Measurements from ENCODE around the gene TPM4.

TPM4 gene

DNA sequence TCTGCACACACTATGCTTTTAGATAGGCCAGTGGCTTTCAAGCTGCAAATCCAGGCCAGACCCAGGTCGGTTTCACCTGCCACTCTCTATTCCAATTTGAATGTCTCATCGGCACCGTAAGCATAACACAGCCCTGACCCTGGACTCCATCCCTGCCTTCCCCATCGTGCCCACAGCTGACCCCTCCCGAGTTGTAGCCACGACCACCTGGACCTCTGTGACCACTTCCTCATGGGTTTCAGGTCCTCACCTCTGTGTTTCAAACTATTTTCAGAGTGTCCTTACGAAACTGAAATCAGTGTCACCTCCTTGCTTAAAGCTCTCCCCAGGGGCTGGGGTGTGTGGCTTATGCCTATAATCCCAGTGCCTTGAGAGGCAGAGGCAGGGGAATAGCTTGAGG lies 58.2 kb downstream of the TPM4 start:
- DNase-seq, result no peak

DNA sequence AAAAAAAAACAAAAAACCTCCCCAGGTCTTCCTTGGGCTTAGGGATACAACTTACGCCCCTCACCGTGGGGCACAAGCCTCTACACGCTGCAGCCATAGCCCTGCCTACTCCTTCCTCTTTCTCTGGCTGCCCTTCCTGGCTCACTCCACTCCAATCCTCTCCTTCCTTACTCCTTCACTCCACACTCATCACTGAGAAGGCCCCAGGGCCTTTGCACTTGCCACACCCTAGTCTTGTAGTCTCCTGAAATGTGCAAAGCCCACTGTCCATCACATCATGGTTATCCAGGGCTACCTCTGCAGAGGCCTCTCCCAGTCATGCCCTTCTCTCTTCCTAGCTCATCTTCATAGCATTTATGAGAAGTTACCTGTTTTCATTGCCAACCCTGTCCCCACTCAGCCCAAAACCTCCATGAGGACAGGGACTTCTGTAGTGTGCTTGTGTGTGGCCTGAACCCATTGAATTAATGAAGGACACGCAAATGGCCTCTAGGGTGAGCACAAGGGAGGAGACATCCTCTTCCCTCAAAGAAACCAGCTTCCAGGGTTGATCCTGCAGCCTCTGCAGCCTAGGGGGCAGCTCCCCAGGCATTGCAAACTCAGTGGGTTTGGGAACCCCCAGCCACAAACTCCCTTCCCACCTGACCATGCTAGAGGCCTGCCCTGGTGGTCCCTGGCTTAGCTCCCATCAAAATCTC lies 59.3 kb downstream of the TPM4 start:
- no peak for DNase-seq

DNA sequence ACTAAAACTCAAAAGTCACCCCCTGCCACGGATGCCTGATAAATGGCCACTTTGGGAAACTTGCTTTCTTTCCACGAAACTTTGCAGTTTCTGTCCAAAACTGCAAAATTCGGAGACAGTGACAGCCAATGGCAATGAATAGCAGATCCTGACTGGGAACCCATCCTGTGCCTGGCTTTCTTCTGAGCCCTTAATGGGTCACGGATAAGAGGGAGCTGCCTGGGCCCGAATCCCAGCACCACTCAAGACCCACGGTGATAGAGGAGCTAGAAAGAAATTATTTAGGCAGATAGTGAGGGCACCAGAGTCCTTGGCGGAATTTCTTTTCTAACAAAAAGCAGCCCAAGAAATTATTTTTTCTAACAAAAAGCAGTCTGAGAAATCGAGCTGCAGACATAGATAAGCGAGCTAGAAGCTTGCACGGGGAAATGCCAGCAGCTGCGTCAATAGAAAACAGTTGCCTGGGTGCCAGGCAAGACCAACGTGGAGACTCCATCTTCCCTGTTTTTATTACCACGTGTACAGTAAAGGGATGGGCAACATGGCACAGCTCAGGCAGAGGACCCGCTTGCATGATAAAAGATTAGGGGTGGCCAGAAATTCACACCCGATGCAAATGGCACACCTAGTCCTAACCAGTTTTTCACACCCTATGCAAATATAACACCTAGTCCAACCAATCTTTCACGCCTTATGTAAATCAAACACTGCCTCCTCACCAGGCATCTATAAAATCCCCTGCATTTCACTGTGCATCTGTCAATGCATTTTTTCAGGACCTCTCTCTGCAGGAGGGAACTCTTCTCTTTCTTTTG lies 60.1 kb downstream of the TPM4 start:
- DNase-seq, result no peak

DNA sequence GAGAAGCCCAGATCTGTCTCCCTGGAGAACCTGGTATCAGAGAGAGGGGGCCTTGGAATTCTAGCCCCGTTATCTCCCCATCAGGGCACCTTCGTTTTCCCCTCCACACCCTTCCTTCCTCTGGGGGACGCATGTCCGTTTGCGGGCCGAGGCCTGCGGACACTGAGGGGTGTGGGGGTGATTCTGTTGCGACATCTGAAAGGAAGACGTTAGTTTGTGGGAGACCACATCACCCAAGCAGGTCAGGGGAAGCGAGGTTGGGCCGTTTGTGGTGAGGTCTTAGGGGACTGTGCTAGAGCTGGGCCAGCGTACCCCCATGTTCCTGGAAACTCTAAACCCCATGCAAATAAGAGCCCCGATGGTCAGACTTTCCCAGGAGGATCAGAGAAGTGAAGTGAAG lies 63.5 kb downstream of the TPM4 start:
- DNase-seq, result no peak

DNA sequence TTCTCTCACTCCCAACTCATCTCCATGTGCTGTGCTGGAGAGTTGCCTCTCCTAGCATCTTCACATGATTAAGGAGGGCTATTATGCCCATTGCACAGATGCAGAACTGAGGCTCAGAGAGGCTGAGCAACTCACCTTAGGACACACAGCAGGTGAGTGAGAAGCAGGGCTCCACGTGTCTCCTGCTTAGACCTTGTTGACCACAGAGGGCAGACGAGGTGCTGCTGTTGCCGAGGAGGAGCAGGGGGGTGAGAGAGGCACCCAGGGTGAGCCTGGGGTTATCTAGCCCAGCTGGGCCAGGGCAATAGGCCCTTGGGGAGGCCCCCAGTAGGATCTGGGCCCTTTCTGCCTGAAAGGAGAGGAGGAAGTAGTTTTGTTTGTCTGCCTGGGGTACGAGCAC lies 64.7 kb downstream of the TPM4 start:
- DNase-seq, result no peak

DNA sequence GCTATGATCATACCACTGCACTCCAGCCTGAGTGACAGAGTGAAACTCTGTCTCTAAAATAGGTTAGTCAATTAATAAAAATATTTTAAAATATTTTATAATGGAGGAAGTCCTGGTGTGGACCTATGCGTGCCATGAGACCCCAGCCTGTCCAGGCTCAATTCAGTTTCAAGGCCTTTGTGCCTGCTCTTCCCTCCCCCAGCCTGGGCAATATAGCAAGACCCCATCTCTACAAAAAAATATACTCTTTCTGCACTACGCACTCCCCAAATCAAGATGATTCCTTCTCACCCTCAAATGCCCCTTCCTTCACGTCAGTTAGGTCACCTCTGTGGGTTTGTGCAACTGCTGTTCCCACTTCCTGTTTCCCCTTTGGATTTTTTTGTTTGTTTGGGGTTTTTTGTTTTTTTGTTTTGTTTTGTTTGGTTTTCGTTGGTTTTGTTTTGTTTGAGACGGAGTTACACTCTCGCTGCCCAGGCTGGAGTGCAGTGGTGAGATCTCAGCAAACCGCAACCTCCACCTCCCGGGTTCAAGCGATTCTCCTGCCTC lies 65.8 kb downstream of the TPM4 start:
- no peak for DNase-seq

DNA sequence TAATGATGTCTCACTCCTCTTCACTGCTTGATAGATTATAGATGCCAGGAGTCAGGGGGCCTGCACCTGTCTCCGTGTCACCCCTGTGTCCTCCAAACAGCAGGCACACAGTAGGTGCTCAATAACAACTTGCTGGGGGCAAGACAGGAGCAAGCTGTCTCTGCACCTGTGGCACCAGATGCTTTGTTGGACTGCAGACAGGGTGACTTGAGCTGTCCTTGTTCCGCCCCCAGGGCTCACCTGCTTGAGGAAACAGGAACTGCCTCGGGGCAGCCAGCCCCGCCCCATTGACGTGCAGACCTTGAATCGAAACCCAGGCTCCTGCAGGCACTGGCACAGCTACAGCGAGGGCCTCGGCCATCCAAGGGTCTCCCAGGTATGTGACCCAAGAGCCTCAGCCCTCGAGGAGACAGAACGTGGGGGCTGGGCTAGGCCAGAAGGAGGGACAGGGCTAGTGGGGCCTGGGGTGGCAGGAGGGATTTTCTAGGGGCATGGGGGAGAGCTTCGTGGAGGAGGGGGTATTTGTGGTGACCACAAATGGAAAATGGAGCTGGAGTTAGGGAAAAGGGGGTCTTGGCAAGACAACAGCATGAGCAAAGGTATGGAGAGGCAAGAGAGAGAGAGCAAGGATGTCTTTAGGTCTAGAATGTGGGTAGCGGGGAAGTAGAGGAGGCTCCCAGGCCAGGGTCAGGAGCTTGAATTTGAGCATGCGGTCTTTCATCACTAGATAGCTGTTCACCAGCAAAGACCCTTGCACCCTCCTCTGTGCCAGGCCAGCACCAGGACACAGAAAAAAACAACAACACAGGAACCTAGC lies 67.3 kb downstream of the TPM4 start, which contains the start of gene HSH2D:
Gene HSH2D (plus strand): TSS at position 287 of the 817 bp plus-strand sequence. CDS start 5,066 bp downstream, outside the sequence.
- DNase-seq, result peak; percentile 69

DNA sequence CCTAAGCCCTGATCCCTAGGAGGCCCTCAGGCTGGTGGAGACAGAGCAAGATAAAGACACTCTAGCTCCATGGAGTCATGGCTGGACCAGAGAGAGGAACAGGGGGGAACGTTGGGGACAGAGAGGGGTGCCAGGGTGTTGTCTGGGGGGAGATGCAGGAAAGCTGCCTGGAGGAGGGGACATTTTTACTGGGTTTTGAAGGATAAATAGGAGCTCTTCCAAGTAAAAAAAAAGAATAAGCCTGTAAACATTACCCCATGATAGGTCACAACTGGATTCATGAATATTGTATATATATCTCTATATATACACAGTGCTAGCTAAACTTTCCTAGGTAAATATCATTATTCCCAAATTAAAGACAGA lies 67.9 kb downstream of the TPM4 start:
- no peak for DNase-seq

DNA sequence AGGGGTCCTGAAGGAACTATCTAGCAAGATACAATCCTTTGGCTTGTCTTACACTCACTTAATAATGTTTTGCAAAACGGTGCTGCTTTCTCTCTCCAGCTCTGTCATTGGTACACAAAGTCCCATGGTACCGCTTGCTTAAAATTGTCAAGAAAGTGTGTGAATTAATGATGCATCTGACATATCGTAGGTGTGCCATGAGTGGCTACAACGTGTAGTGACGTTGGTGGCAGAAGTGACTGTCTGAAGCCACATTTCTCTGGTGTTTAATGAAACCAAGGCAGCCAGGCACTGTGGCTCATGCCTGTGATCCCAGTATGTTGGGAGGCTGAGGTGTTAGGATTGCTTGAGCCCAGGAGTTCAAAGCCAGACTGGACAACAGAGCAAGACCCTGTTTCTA lies 69.8 kb downstream of the TPM4 start:
- no peak for DNase-seq

DNA sequence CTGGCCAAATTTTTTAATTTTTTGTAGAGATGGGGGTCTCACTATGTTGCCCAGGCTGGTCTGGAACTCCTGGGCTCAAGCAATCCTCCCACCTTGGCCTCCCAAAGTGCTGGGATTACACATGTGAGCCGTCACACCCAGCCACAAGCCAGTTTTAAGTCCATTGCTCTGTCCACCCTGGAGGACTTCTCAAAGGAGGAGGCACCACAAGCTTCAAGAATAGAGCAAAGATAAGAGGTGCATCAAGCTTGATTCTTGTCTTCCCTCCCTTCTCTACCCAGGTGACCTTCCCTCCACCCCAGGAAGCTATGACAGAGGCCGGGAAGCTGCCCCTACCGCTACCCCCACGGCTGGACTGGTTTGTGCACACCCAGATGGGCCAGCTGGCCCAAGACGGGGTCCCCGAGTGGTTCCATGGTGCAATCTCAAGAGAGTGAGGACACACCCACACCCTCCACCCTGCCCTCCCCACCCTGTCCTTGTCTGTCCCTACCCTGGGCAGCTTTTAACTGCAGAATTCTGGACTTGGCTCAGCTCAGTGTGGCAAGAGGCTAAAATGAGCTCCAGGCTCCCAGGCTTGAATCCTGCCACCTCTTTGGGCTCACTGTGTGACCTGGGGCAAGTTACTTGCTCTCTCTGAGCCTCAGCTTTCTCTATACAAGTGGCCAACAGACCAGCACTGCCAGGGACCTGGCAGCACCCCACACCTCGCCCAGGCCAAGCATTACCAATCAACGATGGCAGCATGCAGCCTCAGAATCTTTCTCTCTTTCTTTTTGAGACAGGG lies 72.3 kb downstream of the TPM4 start:
- no peak for DNase-seq

All from islet precursor cell (in vitro differentiated cells).